ENCODE results near the gene SLC38A9.

DNA sequence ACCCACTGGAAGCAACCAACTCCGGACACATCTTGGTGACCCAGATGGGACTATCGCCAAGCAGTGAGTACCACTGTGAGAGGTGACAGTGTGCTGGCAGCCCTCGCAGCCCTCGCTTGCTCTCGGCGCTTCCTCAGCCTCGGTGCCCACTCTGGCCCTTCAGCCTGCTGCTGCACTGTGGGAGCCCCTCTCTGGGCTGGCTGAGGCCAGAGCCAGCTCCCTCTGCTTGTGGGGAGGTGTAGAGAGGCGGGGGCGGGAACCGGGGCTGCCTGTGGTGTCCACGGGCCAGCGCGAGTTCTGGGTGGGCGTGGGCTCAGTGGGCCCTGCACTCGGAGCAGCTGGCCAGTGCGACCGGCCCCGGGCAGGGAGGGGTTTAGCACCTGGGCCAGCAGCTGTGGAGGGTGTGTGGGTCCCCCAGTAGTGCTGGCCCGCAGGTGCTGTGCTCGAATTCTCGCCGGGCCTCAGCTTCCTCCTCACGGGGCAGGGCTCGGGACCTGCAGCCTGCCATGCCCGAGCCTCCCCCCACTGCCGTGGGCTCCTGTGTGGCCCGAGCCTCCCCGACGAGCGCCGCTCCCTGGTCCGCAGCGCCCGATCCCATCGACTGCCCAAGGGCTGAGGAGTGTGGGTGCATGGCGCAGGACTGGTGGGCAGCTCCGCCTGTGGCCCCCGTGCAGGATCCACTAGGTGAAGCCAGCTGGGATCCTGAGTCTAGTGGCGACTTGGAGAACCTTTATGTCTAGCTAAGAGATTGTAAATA lies 98.8 kb downstream of the SLC38A9 start:
- TF ChIP-seq GATA2 (IDR thresholded peaks at IDR 0.05; ENCODE audit: low read depth, low read length) = no peak
- no peak for TF ChIP-seq GATA3 (IDR thresholded peaks at IDR 0.05; ENCODE audit: low read depth, low read length)
